RWPE1 (cell line): ENCODE data around the gene HOXB8.
A peak's percentile ranks its signal among the peaks of the same experiment; 100 is the strongest.

Experiments
- CTCF ChIA-PET: fragments of 350-600 bp; sonication (Branson Sonifier 250); formaldehyde crosslinking; extraction: SDS; loops from one replicate; lab custom pipeline; 2021; lab: Yijun Ruan, JAX
- POLR2A ChIA-PET: fragments of 400-600 bp; formaldehyde crosslinking; extraction: SDS; loops from one replicate; lab custom pipeline; 2020; ENCODE audit warnings: antibody characterized with exemption; ENCODE audit not compliant: low non-redundant PET; lab: Yijun Ruan, JAX
- DNase-seq: peaks from one replicate; pipeline ENCODE4 v3.0.0; 2012; ENCODE audit warnings: low spot score
- H3K27ac ChIP-seq: fragments of 450-650 bp; 2 replicates; pipeline ENCODE4 v1.5.1; 2017
- CTCF ChIP-seq: fragments of 450-650 bp; conservative IDR thresholded peaks from 2 replicates; pipeline ENCODE4 v1.5.1; 2017; ENCODE audit warnings: low read depth, mild to moderate bottlenecking

Gene HOXB8

GRCh38 chr17:48588528-48588927 is 26.6 kb downstream of the HOXB8 start:
- H3K27ac ChIP-seq, result no peak overlapping the region
- ChIA-PET POLR2A (no interaction called here), CTCF (interaction anchor here (0.5 to 2.8 kb wide), 5 partner anchors 26 to 394 kb away, joined by 3 to 9 read pairs (median 5); no protein-coding TSS in a partner anchor)
- DNase-seq, result no peak
- no peak for TF ChIP-seq CTCF

GRCh38 chr17:48588074-48588415 is 27.0 kb downstream of the HOXB8 start:
- POLR2A ChIA-PET, result no interaction called here
- H3K27ac ChIP-seq, result peak overlapping the region; percentile 9; the same call in 1 of the 2 replicates
- CTCF ChIA-PET, result interaction anchor here (0.5 to 2.8 kb wide), 4 partner anchors 30 to 395 kb away, joined by 3 to 9 read pairs (median 6); no protein-coding TSS in a partner anchor
- no peak for DNase-seq
- TF ChIP-seq CTCF, result no peak

- POLR2A ChIA-PET, result no interaction called here
- H3K27ac ChIP-seq, result peak overlapping the region; percentile 9; the same call in 1 of the 2 replicates
- CTCF ChIA-PET, result interaction anchor here (0.6 to 2.8 kb wide), 6 partner anchors 8 to 579 kb away, joined by 3 to 9 read pairs (median 6); no protein-coding TSS in a partner anchor
- no peak for TF ChIP-seq CTCF
- DNase-seq, result no peak
Measured at GRCh38 chr17:48587276-48588073, 27.6 kb downstream of the HOXB8 start.

GRCh38 chr17:48586355-48587258 is 28.5 kb downstream of the HOXB8 start:
- POLR2A ChIA-PET, result no interaction called here
- DNase-seq, result no peak
- CTCF ChIA-PET, result interaction anchor here (0.6 to 2.8 kb wide), 5 partner anchors 8 to 580 kb away, joined by 3 to 9 read pairs (median 3); no protein-coding TSS in a partner anchor
- peak overlapping the region; percentile 65 for H3K27ac ChIP-seq
- TF ChIP-seq CTCF, result no peak

GRCh38 chr17:48584223-48584741 is 30.8 kb downstream of the HOXB8 start:
- H3K27ac ChIP-seq, result no peak overlapping the region
- CTCF ChIA-PET, result no interaction called here
- POLR2A ChIA-PET, result no interaction called here
- DNase-seq, result no peak
- no peak for TF ChIP-seq CTCF

- TF ChIP-seq CTCF, result no peak
- H3K27ac ChIP-seq, result no peak overlapping the region
- no peak for DNase-seq
- CTCF ChIA-PET, result interaction anchor here (1.0 kb wide), 1 partner anchor 248 kb away, joined by 3 read pairs; no protein-coding TSS in a partner anchor
- POLR2A ChIA-PET, result no interaction called here
Measured at GRCh38 chr17:48583708-48584222, 31.3 kb downstream of the HOXB8 start.
